ENCODE measurements around the gene SNED1. TPM values are rescaled to one million over a fixed set of nuclear protein-coding genes. Genes with fewer than 3 reads are reported as not detected.

Gene SNED1
- polyA plus RNA-seq, 1 donor (not counting 4 experiments of a cell fraction or from before 2014, with no cell fraction given), result 0.12 TPM

DNA sequence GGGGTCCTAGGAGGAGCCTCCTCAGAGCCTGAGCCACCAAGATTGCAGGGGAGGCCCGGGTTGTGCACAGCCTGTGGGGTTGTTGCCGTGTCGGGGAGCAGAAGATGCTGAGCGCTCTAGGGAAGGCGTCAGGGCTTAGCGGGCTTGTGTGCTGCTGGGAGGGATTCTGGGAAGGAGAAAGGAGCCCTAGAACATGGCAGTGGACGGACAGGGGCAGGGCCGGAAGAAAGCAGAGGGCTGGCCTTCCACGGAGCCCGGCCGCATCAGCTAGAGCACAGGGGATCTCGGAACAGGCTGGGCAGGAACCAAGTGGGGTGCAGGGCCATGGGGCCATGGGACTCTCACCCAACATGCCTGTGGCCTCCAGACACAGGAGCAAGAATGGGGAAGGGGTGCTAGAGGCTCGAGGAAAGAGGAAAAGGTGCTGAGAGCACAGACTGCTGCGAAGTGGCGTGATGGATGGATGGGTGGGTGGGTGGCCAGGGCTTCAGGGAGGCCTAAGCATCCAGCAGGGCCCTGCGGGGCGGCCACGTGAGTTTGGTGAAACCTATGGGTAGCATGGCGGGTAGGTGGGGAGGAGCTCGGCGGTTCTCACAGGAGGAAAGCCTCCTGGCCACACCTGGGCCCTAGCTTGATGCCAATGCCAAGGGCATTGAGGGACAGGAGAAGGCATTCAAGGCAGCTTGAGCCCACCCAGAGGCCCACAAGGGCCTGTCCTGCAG lies 67.9 kb downstream of the SNED1 start:
- dilution Hi-C loops (cut with MboI; ENCODE audit: extremely low pct_ligation_motif_present, low sequenced_read_pairs), result no loop called here
- H3K9ac ChIP-seq (ENCODE audit: control insufficient read depth, extremely low read depth, insufficient read depth, low read length), result no peak overlapping the region
- H4K20me1 ChIP-seq (ENCODE audit: control insufficient read depth, extremely low read depth, insufficient read depth, low read length), result no peaks in the 10 kb centered on the region
- no peaks in the 10 kb centered on the region for H3K36me3 ChIP-seq (ENCODE audit: control insufficient read depth in 2 of 2, extremely low read depth in 1 of 2, insufficient read depth in 2 of 2, low read length in 2 of 2)
- no peak overlapping the region for H3K4me3 ChIP-seq (ENCODE audit: control insufficient read depth in 2 of 3, extremely low read depth in 1 of 3, insufficient read depth in 2 of 3, low read depth in 1 of 3, low read length in 3 of 3)
- H3K9me1 ChIP-seq (ENCODE audit: control insufficient read depth, extremely low read depth, insufficient read depth, low read length), result no peaks in the 10 kb centered on the region
- FAIRE-seq (no peak), DNase-seq (ENCODE audit: low read depth, low spot score) (no peak)
- H3K27me3 ChIP-seq (ENCODE audit: control insufficient read depth, extremely low read depth, insufficient read depth, low read length), result peaks cover 7% of the 10 kb centered on the region
- TF ChIP-seq, protein P1, sequence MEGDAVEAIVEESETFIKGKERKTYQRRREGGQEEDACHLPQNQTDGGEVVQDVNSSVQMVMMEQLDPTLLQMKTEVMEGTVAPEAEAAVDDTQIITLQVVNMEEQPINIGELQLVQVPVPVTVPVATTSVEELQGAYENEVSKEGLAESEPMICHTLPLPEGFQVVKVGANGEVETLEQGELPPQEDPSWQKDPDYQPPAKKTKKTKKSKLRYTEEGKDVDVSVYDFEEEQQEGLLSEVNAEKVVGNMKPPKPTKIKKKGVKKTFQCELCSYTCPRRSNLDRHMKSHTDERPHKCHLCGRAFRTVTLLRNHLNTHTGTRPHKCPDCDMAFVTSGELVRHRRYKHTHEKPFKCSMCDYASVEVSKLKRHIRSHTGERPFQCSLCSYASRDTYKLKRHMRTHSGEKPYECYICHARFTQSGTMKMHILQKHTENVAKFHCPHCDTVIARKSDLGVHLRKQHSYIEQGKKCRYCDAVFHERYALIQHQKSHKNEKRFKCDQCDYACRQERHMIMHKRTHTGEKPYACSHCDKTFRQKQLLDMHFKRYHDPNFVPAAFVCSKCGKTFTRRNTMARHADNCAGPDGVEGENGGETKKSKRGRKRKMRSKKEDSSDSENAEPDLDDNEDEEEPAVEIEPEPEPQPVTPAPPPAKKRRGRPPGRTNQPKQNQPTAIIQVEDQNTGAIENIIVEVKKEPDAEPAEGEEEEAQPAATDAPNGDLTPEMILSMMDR (optimal IDR thresholded peaks at IDR 0.05 in 1 of 3, IDR thresholded peaks at IDR 0.05 in 1 of 3, conservative IDR thresholded peaks at IDR 0.05 in 1 of 3; ENCODE audit: extremely low read depth in 1 of 3, insufficient read depth in 2 of 3, low read length in 3 of 3), result no peak
- no peak for TF ChIP-seq EZH2 (IDR thresholded peaks at IDR 0.05; ENCODE audit: low read length)
- no peak overlapping the region for H3K4me2 ChIP-seq (ENCODE audit: control insufficient read depth, extremely low read depth, insufficient read depth, low read depth, low read length)
- H3K9me3 ChIP-seq (ENCODE audit: control insufficient read depth, low read depth, low read length), result no peaks in the 10 kb centered on the region
- H2AFZ ChIP-seq (ENCODE audit: control insufficient read depth, low read length), result no peak overlapping the region
- H3K79me2 ChIP-seq (ENCODE audit: control insufficient read depth, insufficient read depth, low read length), result no peaks in the 10 kb centered on the region
- peaks cover 20% of the 10 kb centered on the region for H3K4me1 ChIP-seq (ENCODE audit: control insufficient read depth, extremely low read depth, insufficient read depth, low read length)
- no peak overlapping the region for H3K27ac ChIP-seq (ENCODE audit: control insufficient read depth, insufficient read depth, low read length)

DNA sequence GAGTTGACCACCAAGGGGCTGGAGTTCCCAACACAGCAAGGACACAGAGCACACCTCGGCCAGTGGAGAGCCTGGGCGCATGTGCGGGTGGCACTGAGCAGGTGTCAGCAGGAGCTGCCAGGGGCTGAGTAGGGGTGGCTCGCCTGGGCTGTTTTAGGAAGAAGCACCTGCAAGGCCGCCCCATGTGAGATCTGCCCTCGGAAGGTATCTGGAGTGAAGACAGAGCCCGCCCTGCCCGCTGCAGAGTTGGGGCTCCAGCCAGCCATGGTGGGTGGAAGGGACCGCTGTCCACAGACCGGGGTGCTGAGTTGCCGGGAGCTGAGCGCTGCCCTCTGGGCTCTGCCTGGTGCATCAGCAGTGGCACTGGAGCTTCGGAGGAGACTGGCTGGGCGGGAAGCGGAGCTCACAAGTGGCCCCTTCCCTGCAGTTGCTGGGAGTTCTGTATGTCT lies 68.5 kb downstream of the SNED1 start:
- Histone ChIP-seq H3K9me3 (ENCODE audit: control insufficient read depth, low read depth, low read length) (no peaks in the 10 kb centered on the region), H2AFZ (ENCODE audit: control insufficient read depth, low read length) (no peak overlapping the region), H4K20me1 (ENCODE audit: control insufficient read depth, extremely low read depth, insufficient read depth, low read length) (no peaks in the 10 kb centered on the region), H3K9ac (ENCODE audit: control insufficient read depth, extremely low read depth, insufficient read depth, low read length) (no peak overlapping the region), H3K9me1 (ENCODE audit: control insufficient read depth, extremely low read depth, insufficient read depth, low read length) (no peaks in the 10 kb centered on the region), H3K27me3 (ENCODE audit: control insufficient read depth, extremely low read depth, insufficient read depth, low read length) (peaks cover 7% of the 10 kb centered on the region), H3K4me3 (ENCODE audit: control insufficient read depth in 2 of 3, extremely low read depth in 1 of 3, insufficient read depth in 2 of 3, low read depth in 1 of 3, low read length in 3 of 3) (no peak overlapping the region), H3K79me2 (ENCODE audit: control insufficient read depth, insufficient read depth, low read length) (no peaks in the 10 kb centered on the region), H3K27ac (ENCODE audit: control insufficient read depth, insufficient read depth, low read length) (no peak overlapping the region), H3K36me3 (ENCODE audit: control insufficient read depth in 2 of 2, extremely low read depth in 1 of 2, insufficient read depth in 2 of 2, low read length in 2 of 2) (no peaks in the 10 kb centered on the region), H3K4me2 (ENCODE audit: control insufficient read depth, extremely low read depth, insufficient read depth, low read depth, low read length) (no peak overlapping the region), H3K4me1 (ENCODE audit: control insufficient read depth, extremely low read depth, insufficient read depth, low read length) (peaks cover 16% of the 10 kb centered on the region)
- TF ChIP-seq, protein P1 (optimal IDR thresholded peaks at IDR 0.05 in 1 of 3, IDR thresholded peaks at IDR 0.05 in 1 of 3, conservative IDR thresholded peaks at IDR 0.05 in 1 of 3; ENCODE audit: extremely low read depth in 1 of 3, insufficient read depth in 2 of 3, low read length in 3 of 3), result peak in 1 of 3 experiments; percentile 2
- TF ChIP-seq EZH2 (IDR thresholded peaks at IDR 0.05; ENCODE audit: low read length), result no peak
- dilution Hi-C loops (cut with MboI; ENCODE audit: extremely low pct_ligation_motif_present, low sequenced_read_pairs), result no loop called here
- FAIRE-seq (no peak), DNase-seq (ENCODE audit: low read depth, low spot score) (no peak)
